ENCODE data around the gene HECA.

DNA sequence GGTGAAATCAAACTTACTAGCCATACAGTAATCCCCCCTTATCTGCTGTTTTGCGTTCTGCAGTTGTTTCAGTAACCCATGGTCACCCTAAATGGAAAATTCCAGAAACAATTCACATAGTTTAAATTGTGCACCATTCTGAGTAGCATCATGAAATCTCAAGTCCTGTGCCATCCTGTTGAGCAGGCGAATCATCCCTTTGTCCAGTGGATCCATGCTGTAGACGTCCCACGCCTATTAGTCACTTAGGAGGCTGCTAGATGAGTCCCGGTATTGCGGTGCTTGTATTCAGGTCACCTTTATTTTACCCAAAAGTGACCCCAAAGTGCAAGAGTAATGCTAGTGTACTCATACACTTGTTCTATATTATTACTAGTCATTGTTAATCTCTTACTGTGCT lies 46.4 kb downstream of the HECA start:
- TF ChIP-seq, protein P1, sequence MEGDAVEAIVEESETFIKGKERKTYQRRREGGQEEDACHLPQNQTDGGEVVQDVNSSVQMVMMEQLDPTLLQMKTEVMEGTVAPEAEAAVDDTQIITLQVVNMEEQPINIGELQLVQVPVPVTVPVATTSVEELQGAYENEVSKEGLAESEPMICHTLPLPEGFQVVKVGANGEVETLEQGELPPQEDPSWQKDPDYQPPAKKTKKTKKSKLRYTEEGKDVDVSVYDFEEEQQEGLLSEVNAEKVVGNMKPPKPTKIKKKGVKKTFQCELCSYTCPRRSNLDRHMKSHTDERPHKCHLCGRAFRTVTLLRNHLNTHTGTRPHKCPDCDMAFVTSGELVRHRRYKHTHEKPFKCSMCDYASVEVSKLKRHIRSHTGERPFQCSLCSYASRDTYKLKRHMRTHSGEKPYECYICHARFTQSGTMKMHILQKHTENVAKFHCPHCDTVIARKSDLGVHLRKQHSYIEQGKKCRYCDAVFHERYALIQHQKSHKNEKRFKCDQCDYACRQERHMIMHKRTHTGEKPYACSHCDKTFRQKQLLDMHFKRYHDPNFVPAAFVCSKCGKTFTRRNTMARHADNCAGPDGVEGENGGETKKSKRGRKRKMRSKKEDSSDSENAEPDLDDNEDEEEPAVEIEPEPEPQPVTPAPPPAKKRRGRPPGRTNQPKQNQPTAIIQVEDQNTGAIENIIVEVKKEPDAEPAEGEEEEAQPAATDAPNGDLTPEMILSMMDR (conservative IDR thresholded peaks at IDR 0.05; ENCODE audit: low read depth, low read length) = no peak
- TF ChIP-seq EZH2 (IDR thresholded peaks at IDR 0.05; ENCODE audit: borderline replicate concordance, low read depth, low read length, poor library complexity, severe bottlenecking) = no peak

Measured in A673 (cell line).